ENCODE measurements around the gene ANKRD35. TPM values are rescaled to one million over a fixed set of nuclear protein-coding genes. Genes with fewer than 3 reads are reported as not detected.
"Not testable (repeated sequence)": the region's sequence is repeated elsewhere in the genome, so short reads cannot be mapped to it uniquely, and the experiment has no call there.

The ANKRD35 gene
- total and polyA plus RNA-seq, 12 donors = 0.37 to 2.0 (median 0.76) TPM; not detected in 1

DNA sequence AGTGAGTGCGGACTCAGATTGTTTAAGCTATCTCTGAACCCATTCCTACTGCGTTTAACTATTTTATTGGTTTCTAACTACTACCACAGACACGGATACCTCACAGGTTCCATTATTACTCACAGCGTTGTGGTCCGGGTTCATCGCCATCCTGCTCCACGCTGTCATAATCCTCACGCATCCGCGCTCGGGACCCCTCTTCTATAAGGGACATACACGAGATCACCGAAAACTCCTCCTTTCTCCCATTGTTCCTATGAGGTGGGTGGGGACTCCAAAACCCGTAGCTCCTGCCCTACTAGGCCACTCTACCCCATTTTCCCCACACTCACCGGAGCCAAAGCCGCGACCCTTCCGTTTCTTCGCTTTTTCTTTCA is 41.0 kb upstream of the ANKRD35 start:
- peak in 1 of 7 donors; percentile 27 for DNase-seq
- H3K4me1 ChIP-seq (replicated peaks in 1 of 2) = peaks cover 8 to 23% of the 10 kb centered on the region in 2 donors
- TF ChIP-seq POLR2A (IDR thresholded peaks at IDR 0.05) (no peak), CTCF (IDR thresholded peaks at IDR 0.05) (no peak)
- peak overlapping the region; percentile 89 to 96 (median 91) for H3K27ac ChIP-seq
- H3K4me3 ChIP-seq = peak overlapping the region; percentile 56 to 96 (median 84)
- peaks cover 0 to 26% of the 10 kb centered on the region in 2 donors for H3K36me3 ChIP-seq (replicated peaks in 1 of 2)
- 5 to 7% (median 6%) methylated on average over 19 of the region's 19 CpGs for WGBS, 4 donors
- no peaks in the 10 kb centered on the region for H3K27me3 ChIP-seq
- no peaks in the 10 kb centered on the region for H3K9me3 ChIP-seq (replicated peaks in 1 of 3)
- intact Hi-C loops (cut with DNase I) = no loop called here

- no peaks in the 10 kb centered on the region for H3K27me3 ChIP-seq
- TF ChIP-seq POLR2A (IDR thresholded peaks at IDR 0.05) (no peak), CTCF (IDR thresholded peaks at IDR 0.05) (no peak)
- intact Hi-C loops (cut with DNase I) = no loop called here
- DNase-seq = no peak
- no peak overlapping the region for H3K27ac ChIP-seq
- no peak overlapping the region for H3K4me3 ChIP-seq
- H3K4me1 ChIP-seq (replicated peaks in 1 of 2) = peaks cover 16 to 43% of the 10 kb centered on the region in 2 donors
- no peaks in the 10 kb centered on the region for H3K9me3 ChIP-seq (replicated peaks in 1 of 3)
- 78 to 89% (median 84%) methylated on average over 2 of the region's 2 CpGs for WGBS, 4 donors
- H3K36me3 ChIP-seq (replicated peaks in 1 of 2) = peaks cover 0 to 18% of the 10 kb centered on the region in 2 donors
Observed at GRCh38 chr1:145922266-145922665, 36.6 kb upstream of the ANKRD35 start.

DNA sequence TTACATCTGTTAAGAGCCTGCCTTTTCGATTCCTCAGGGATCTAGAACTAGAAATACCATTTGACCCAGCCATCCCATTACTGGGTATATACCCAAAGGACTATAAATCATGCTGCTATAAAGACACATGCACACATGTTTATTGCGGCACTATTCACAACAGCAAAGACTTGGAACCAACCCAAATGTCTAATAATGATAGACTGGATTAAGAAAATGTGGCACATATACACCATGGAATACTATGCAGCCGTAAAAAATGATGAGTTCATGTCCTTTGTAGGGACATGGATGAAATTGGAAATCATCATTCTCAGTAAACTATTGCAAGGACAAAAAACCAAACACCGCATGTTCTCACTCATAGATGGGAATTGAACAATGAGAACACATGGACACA is 34.6 kb upstream of the ANKRD35 start:
- H3K4me1 ChIP-seq (replicated peaks in 1 of 2) = peaks cover 8 to 41% of the 10 kb centered on the region in 2 donors
- DNase-seq; H3K27me3 ChIP-seq; H3K27ac ChIP-seq; H3K4me3 ChIP-seq; intact Hi-C loops (cut with DNase I); H3K9me3 ChIP-seq (replicated peaks in 1 of 3): not testable (repeated sequence)
- WGBS, 4 donors = 92 to 99% (median 98%) methylated on average over 2 of the region's 4 CpGs
- H3K36me3 ChIP-seq (replicated peaks in 1 of 2) = peaks cover 0 to 24% of the 10 kb centered on the region in 2 donors

- 1 to 6% (median 3%) methylated on average over 11 to 33 of the region's 33 CpGs for WGBS, 4 donors
- peak overlapping the region; percentile 37 to 89 (median 77) for H3K27ac ChIP-seq
Observed at GRCh38 chr1:145918992-145919939, 33.6 kb upstream of the ANKRD35 start.

More at GRCh38 chr1:145918992-145919939, 33.6 kb upstream of the ANKRD35 start:
- peaks cover 0 to 28% of the 10 kb centered on the region in 2 donors for H3K36me3 ChIP-seq (replicated peaks in 1 of 2)
- peaks cover 8 to 41% of the 10 kb centered on the region in 2 donors for H3K4me1 ChIP-seq (replicated peaks in 1 of 2)
- peak overlapping the region in 3 of 4 donors; percentile 2 to 85 (median 68) for H3K4me3 ChIP-seq
- H3K9me3 ChIP-seq (replicated peaks in 1 of 3) = no peaks in the 10 kb centered on the region
- DNase-seq = peak; percentile 69 to 88 (median 78)
- TF ChIP-seq POLR2A (IDR thresholded peaks at IDR 0.05) (peak in 1 of 2 donors; percentile 32), CTCF (IDR thresholded peaks at IDR 0.05) (peak in 3 of 6 experiments; percentile 11 to 26 (median 16))
- no peaks in the 10 kb centered on the region for H3K27me3 ChIP-seq
- intact Hi-C loops (cut with DNase I) = loop anchor here (5.0 kb wide), 2 partner anchors 48 to 88 kb away; no protein-coding TSS in a partner anchor

Measured in adrenal gland (tissue), 12 donors.